COR-L47 (cell line): ENCODE data around the gene RCBTB1.
"Not testable (repeated sequence)": the region's sequence is repeated elsewhere in the genome, so short reads cannot be mapped to it uniquely, and the experiment has no call there.

Source experiments
- DNase-seq: peaks from one replicate; lab custom pipeline; 2025; lab: John Stamatoyannopoulos, UW

The RCBTB1 gene

GRCh38 chr13:49585220-49586157 is at the start of gene RCBTB1:
Gene RCBTB1, minus strand, starts transcription at chr13:49585558. Its CDS starts 18,279 bp downstream, at chr13:49567279.
- DNase-seq, result peak; percentile 67

GRCh38 chr13:49633710-49634109 is 48.4 kb upstream of the RCBTB1 start:
- no peak for DNase-seq

- no peak for DNase-seq
Observed at GRCh38 chr13:49632156-49632555, 46.8 kb upstream of the RCBTB1 start.

- DNase-seq, result no peak
Observed at GRCh38 chr13:49630580-49630979, 45.2 kb upstream of the RCBTB1 start.

GRCh38 chr13:49629947-49630346 is 44.6 kb upstream of the RCBTB1 start:
- no peak for DNase-seq

GRCh38 chr13:49629196-49629938 is 44.0 kb upstream of the RCBTB1 start:
- no peak for DNase-seq

GRCh38 chr13:49627831-49628652 is 42.7 kb upstream of the RCBTB1 start, which contains the start of gene ARL11:
Gene ARL11, plus strand, starts transcription at chr13:49628507. Its CDS starts 1,941 bp downstream, at chr13:49630448.
- no peak for DNase-seq

GRCh38 chr13:49625392-49626079 is 40.2 kb upstream of the RCBTB1 start:
- no peak for DNase-seq

- DNase-seq, result no peak
Observed at GRCh38 chr13:49624229-49624628, 38.9 kb upstream of the RCBTB1 start.

GRCh38 chr13:49622174-49622946 is 37.0 kb upstream of the RCBTB1 start:
- no peak for DNase-seq

GRCh38 chr13:49620170-49620621 is 34.8 kb upstream of the RCBTB1 start:
- peak; percentile 53 for DNase-seq

GRCh38 chr13:49616676-49617065 is 31.3 kb upstream of the RCBTB1 start:
- DNase-seq, result no peak

- no peak for DNase-seq
Observed at GRCh38 chr13:49615836-49616675, 30.7 kb upstream of the RCBTB1 start.

GRCh38 chr13:49612042-49612441 is 26.7 kb upstream of the RCBTB1 start:
- not testable (repeated sequence) for DNase-seq

- peak; percentile 31 for DNase-seq
Observed at GRCh38 chr13:49610176-49610575, 24.8 kb upstream of the RCBTB1 start.

- DNase-seq, result no peak
Observed at GRCh38 chr13:49608651-49609331, 23.4 kb upstream of the RCBTB1 start.

GRCh38 chr13:49607761-49608160 is 22.4 kb upstream of the RCBTB1 start:
- DNase-seq, result no peak

GRCh38 chr13:49606747-49607648 is 21.6 kb upstream of the RCBTB1 start:
- DNase-seq, result peak; percentile 78
